Ishikawa (cell line): ENCODE results near the gene CNTF.

Source experiments
- CEBPB ChIP-seq: IDR thresholded peaks from 2 replicates; pipeline ENCODE4 v1.6.1; 2012
- CREB1 ChIP-seq: IDR thresholded peaks from 2 replicates; pipeline ENCODE4 v1.6.1; 2012; ENCODE audit warnings: low read depth
- EGR1 ChIP-seq: IDR thresholded peaks from 2 replicates; pipeline ENCODE4 v1.6.1; 2012
- EP300 ChIP-seq: IDR thresholded peaks from 2 replicates; pipeline ENCODE4 v1.6.1; 2012; ENCODE audit warnings: borderline replicate concordance
- FOXM1 ChIP-seq: IDR thresholded peaks from 2 replicates; pipeline ENCODE4 v1.6.1; 2012; ENCODE audit warnings: low read depth, borderline replicate concordance
- NFIC ChIP-seq: IDR thresholded peaks from 2 replicates; pipeline ENCODE4 v1.6.1; 2012
- RAD21 ChIP-seq: IDR thresholded peaks from 2 replicates; pipeline ENCODE4 v1.6.1; 2012; ENCODE audit warnings: low read depth
- TAF1 ChIP-seq: IDR thresholded peaks from 2 replicates; pipeline ENCODE4 v1.6.1; 2012; ENCODE audit warnings: low read depth, mild to moderate bottlenecking
- TCF12 ChIP-seq: IDR thresholded peaks from 2 replicates; pipeline ENCODE4 v1.6.1; 2012; ENCODE audit warnings: low read depth
- TEAD4 ChIP-seq: IDR thresholded peaks from 2 replicates; pipeline ENCODE4 v1.6.1; 2012
- YY1 ChIP-seq: IDR thresholded peaks from 2 replicates; pipeline ENCODE4 v1.6.1; 2012; ENCODE audit warnings: low read depth
- ZBTB7A ChIP-seq: IDR thresholded peaks from 2 replicates; pipeline ENCODE4 v1.6.1; 2012; ENCODE audit warnings: low read depth
- TF ChIP-seq, protein P1 (sequence below): IDR thresholded peaks from 2 replicates; pipeline ENCODE4 v1.6.1; 2012
- TF ChIP-seq, protein P2 (sequence below): IDR thresholded peaks from 2 replicates; pipeline ENCODE4 v1.6.1; 2012
- TF ChIP-seq, protein P3 (sequence below): IDR thresholded peaks from 2 replicates; pipeline ENCODE4 v1.6.1; 2012; ENCODE audit warnings: low read depth, mild to moderate bottlenecking

The CNTF gene

DNA sequence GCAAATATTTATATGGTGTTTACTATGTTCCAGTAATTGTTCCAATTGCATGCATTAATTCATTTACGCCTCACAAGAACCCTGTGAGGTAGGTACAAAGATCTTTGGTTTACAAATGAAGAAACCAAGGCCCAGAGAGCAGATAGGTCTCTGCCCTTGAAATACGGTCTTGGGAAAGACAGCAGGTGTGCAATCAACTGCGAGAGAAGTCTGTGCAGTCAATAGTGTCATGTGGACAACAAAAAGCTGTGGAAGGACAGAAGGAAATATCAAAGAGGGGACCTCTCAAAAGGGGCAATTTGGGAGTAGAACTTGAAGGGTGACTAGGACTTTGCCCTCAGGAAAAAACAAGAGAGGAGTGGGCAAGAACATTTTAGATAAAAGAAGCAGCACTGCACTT, 8.9 kb downstream of the CNTF start:
- TF ChIP-seq YY1: no peak
- TF ChIP-seq EGR1: no peak
- TF ChIP-seq TCF12: no peak
- no peak for TF ChIP-seq TEAD4
- TF ChIP-seq, protein P1, sequence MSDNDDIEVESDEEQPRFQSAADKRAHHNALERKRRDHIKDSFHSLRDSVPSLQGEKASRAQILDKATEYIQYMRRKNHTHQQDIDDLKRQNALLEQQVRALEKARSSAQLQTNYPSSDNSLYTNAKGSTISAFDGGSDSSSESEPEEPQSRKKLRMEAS: no peak
- no peak for TF ChIP-seq RAD21
- TF ChIP-seq CREB1: no peak

DNA sequence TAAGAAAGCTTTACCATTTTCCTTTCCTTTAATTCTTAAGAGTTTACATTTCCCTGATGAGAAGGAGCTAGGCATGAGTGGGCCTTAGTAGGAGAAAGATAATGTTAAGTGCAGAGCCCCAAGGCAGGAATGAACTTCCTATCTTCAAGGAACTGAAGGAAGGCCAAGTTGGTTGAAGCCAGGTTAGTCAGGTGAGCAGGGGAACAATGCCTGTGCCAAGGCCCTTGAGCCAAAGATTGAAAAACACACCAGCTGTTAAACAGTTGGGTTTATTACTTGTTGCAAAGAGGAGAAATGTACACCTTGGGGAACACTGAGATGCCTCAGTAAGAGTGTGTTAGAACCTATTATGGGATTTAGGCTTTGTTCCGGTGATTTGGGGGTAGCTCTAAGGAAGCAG, 10.0 kb downstream of the CNTF start:
- TF ChIP-seq, protein P2, sequence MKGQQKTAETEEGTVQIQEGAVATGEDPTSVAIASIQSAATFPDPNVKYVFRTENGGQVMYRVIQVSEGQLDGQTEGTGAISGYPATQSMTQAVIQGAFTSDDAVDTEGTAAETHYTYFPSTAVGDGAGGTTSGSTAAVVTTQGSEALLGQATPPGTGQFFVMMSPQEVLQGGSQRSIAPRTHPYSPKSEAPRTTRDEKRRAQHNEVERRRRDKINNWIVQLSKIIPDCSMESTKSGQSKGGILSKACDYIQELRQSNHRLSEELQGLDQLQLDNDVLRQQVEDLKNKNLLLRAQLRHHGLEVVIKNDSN: no peak
- TF ChIP-seq, protein P3, sequence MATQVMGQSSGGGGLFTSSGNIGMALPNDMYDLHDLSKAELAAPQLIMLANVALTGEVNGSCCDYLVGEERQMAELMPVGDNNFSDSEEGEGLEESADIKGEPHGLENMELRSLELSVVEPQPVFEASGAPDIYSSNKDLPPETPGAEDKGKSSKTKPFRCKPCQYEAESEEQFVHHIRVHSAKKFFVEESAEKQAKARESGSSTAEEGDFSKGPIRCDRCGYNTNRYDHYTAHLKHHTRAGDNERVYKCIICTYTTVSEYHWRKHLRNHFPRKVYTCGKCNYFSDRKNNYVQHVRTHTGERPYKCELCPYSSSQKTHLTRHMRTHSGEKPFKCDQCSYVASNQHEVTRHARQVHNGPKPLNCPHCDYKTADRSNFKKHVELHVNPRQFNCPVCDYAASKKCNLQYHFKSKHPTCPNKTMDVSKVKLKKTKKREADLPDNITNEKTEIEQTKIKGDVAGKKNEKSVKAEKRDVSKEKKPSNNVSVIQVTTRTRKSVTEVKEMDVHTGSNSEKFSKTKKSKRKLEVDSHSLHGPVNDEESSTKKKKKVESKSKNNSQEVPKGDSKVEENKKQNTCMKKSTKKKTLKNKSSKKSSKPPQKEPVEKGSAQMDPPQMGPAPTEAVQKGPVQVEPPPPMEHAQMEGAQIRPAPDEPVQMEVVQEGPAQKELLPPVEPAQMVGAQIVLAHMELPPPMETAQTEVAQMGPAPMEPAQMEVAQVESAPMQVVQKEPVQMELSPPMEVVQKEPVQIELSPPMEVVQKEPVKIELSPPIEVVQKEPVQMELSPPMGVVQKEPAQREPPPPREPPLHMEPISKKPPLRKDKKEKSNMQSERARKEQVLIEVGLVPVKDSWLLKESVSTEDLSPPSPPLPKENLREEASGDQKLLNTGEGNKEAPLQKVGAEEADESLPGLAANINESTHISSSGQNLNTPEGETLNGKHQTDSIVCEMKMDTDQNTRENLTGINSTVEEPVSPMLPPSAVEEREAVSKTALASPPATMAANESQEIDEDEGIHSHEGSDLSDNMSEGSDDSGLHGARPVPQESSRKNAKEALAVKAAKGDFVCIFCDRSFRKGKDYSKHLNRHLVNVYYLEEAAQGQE: no peak
- TF ChIP-seq NFIC: no peak
- no peak for TF ChIP-seq ZBTB7A
- TF ChIP-seq EP300: no peak
- no peak for TF ChIP-seq RAD21
- no peak for TF ChIP-seq CREB1
- no peak for TF ChIP-seq TAF1
- no peak for TF ChIP-seq YY1
- TF ChIP-seq TEAD4: no peak
- no peak for TF ChIP-seq CEBPB
- TF ChIP-seq TCF12: no peak

DNA sequence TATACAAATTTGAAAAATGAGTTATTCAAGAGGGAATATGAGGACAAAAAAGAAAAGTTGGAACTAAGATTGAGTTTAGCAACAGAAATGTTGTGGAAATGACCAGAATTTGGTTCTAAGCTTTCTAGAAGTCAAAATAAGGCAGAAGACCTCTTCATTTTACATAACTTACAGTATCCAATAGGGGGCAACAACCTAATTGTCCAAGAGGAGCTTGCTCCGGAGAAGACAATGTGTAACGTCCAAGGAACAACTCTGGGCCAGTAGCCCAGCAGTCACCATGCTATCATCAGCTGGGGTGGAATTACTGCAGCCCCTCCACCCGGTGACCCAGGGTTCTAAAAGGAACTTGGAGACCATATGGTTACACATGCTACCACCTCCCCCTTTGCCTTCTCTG, 14.1 kb downstream of the CNTF start:
- TF ChIP-seq EGR1: no peak
- TF ChIP-seq, protein P2: no peak
- TF ChIP-seq, protein P1: no peak

DNA sequence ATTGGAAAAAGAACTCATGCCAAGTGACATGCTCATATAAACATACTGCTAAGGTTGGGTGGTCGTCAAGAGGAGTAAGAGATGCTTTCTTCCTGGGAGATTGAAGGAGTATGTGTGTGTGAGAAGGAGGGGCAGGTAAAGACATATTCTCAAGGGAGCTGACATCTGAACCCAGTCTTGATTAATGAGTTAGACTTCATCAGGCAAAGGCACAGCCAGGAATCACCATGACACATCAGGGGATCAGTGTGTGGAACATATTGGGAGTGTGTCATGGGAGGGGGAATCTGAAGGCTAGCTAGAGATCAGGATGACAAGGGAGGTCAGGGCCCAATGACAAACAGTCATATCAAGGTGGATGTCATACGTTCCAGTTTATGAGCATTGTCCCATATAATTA, 14.9 kb downstream of the CNTF start:
- TF ChIP-seq CREB1 (no peak), EP300 (no peak), CEBPB (no peak)

DNA sequence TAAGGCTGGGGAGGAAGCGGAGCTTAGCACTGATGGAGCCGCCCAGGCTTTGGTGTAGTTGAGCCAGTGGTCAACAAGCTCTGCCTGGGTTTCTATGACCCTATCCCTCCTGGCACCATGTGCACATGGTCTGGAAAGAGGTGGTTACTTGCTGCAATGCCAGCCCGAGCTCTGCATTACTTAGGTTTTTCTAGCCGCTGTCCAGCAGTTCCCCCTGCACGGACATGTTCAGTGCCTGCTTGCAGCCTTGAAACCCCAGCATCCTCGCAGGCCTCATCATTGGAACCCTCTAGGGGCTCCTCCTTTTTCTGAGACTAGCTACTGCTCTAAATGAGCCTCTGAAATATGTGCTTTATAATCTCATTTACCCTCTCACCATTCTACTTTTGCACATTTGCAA, 16.6 kb downstream of the CNTF start:
- TF ChIP-seq FOXM1: no peak
- TF ChIP-seq, protein P3: peak; percentile 67
- no peak for TF ChIP-seq TAF1
- no peak for TF ChIP-seq TEAD4
- no peak for TF ChIP-seq EP300
- no peak for TF ChIP-seq EGR1

DNA sequence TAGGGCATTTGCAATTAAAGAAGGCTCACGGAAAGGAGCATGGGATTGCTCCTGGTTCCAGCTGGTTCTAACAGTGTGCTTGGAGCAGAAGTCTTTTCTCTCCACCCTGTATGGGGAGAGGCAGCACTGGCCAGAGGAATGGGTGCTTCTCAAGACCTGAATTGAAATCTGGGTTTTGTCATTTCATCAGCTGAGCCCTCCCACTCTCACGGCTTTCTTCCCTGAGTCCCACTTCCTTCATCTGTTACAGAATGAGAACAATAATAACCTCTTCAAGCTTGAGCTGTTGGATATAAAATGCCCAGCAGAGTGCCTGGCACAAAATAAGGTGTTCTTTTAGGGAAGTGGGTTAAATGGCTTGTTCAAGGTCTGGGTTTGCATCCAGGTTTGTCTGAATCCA, 17.2 kb downstream of the CNTF start:
- TF ChIP-seq RAD21 (no peak), CREB1 (no peak), TCF12 (no peak), CEBPB (no peak), ZBTB7A (no peak), EP300 (no peak), TAF1 (no peak), EGR1 (no peak), TEAD4 (no peak), FOXM1 (no peak), NFIC (no peak), YY1 (no peak)
- TF ChIP-seq, protein P1: no peak
- TF ChIP-seq, protein P3: no peak
- TF ChIP-seq, protein P2: no peak
